Upper lobe of right lung (tissue), 1 donor: ENCODE results near the gene L3MBTL1. TPM values are rescaled to one million over a fixed set of nuclear protein-coding genes. Genes with fewer than 3 reads are reported as not detected.

Experiments used
- ATAC-seq: fragments of 200-7000 bp; cut with Tn5 transposase; one replicate; pipeline ENCODE4 v1.9.1; 2020; ENCODE audit warnings: mild to moderate bottlenecking, moderate library complexity
- DNase-seq: peaks from one replicate; pipeline ENCODE4 v3.0.0-alpha.2; 2020
- H3K27ac ChIP-seq: fragments of 200-600 bp; one replicate; pipeline ENCODE4 v1.8.0; 2022
- H3K27me3 ChIP-seq: fragments of 200-600 bp; one replicate; pipeline ENCODE4 v1.8.0; 2022; ENCODE audit warnings: mild to moderate bottlenecking
- H3K36me3 ChIP-seq: fragments of 200-600 bp; one replicate; pipeline ENCODE4 v1.8.0; 2022
- H3K4me1 ChIP-seq: fragments of 200-600 bp; one replicate; pipeline ENCODE4 v1.8.0; 2022
- H3K4me3 ChIP-seq: fragments of 200-600 bp; one replicate; pipeline ENCODE4 v1.8.0; 2022; ENCODE audit warnings: mild to moderate bottlenecking
- H3K9me3 ChIP-seq: fragments of 200-600 bp; one replicate; pipeline ENCODE4 v1.8.0; 2022
- intact Hi-C: fragments of 100-400 bp; cut with DNase I; formaldehyde crosslinking; loops from one replicate; pipeline ENCODE4 v1.11.0; 2022
- total RNA-seq: library from RNA; stranded (reverse); fragmentation: NEBNext Ultra II Directional; extraction: Animal tissue kit (Norgen Biotek cat#: 25700); gene quantifications from one replicate; pipeline ENCODE4 v1.2.1, GENCODE V29; 2021
- TF ChIP-seq, protein P1 (sequence below): fragments of 200-600 bp; IDR thresholded peaks from one replicate; pipeline ENCODE4 v1.8.0; 2022; ENCODE audit warnings: antibody characterized with exemption
- donor health status: DM: no; HTN: yes; CAD: no; lungs with severe emphysema.

L3MBTL1 gene
- total RNA-seq, 1 donor from 2014 or later = 12.9 TPM

DNA sequence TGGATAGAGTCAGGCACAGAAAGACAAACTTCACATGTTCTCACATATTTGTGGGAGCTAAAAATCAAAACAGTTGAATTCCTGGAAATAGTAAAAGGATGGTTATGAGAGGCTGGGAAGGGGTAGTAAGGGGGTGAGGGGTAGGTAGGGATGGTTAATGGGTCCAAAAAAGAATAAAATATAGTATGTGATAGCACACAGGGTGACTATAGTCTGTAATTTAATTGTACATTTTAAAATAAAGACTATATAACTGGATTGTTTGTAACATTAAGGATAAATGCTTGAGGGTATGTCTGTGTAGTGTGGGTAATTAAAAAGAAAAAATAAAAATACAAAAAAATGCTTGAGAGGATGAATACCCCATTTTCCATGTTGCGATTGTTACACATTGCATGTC lies 39.9 kb upstream of the L3MBTL1 start:
- ATAC-seq (no peak), DNase-seq (no peak)
- intact Hi-C loops = no loop called here
- no peaks in the 10 kb centered on the region for H3K27me3 ChIP-seq
- no peak overlapping the region for H3K27ac ChIP-seq
- H3K4me3 ChIP-seq = no peak overlapping the region
- no peaks in the 10 kb centered on the region for H3K9me3 ChIP-seq
- TF ChIP-seq, protein P1, sequence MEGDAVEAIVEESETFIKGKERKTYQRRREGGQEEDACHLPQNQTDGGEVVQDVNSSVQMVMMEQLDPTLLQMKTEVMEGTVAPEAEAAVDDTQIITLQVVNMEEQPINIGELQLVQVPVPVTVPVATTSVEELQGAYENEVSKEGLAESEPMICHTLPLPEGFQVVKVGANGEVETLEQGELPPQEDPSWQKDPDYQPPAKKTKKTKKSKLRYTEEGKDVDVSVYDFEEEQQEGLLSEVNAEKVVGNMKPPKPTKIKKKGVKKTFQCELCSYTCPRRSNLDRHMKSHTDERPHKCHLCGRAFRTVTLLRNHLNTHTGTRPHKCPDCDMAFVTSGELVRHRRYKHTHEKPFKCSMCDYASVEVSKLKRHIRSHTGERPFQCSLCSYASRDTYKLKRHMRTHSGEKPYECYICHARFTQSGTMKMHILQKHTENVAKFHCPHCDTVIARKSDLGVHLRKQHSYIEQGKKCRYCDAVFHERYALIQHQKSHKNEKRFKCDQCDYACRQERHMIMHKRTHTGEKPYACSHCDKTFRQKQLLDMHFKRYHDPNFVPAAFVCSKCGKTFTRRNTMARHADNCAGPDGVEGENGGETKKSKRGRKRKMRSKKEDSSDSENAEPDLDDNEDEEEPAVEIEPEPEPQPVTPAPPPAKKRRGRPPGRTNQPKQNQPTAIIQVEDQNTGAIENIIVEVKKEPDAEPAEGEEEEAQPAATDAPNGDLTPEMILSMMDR = no peak
- peaks cover 70% of the 10 kb centered on the region for H3K36me3 ChIP-seq
- H3K4me1 ChIP-seq = no peaks in the 10 kb centered on the region

DNA sequence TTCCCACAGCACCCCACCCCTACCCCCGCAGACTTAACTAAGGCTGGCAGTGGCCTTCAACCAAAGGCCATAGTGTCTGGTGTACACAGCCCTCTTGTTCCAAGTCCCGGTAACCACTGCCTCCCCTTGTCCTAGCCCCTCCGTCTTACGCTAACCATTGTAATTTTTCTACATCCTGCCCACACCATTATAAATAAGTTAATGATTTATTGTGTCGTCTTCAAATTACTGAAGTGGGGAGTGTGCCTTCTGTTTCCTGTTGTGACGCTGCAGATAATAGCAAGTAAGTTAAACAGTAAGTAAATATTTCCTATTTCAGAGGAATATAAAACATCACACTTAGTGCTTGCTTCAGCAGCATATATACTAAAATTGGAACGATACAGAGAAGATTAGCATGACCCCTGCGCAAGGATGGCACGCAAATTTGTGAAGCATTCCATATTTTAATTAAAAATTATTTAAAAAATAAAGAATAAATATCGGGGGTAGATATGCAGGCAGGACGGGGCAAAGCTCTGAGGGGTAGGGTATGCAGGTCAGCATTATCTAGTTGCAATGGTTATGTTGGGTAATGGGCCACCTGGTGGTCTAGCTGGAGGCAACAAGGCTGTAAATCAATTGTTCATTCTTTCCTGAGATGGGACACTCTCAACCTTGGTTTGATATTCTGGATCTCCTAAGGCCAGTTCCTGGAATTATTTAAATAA lies 34.7 kb upstream of the L3MBTL1 start:
- Histone ChIP-seq H3K27ac (no peak overlapping the region), H3K27me3 (no peaks in the 10 kb centered on the region), H3K9me3 (no peaks in the 10 kb centered on the region), H3K4me1 (no peaks in the 10 kb centered on the region), H3K36me3 (peaks cover 18% of the 10 kb centered on the region), H3K4me3 (no peak overlapping the region)
- ATAC-seq (no peak), DNase-seq (no peak)
- intact Hi-C loops = no loop called here
- TF ChIP-seq, protein P1 = no peak

DNA sequence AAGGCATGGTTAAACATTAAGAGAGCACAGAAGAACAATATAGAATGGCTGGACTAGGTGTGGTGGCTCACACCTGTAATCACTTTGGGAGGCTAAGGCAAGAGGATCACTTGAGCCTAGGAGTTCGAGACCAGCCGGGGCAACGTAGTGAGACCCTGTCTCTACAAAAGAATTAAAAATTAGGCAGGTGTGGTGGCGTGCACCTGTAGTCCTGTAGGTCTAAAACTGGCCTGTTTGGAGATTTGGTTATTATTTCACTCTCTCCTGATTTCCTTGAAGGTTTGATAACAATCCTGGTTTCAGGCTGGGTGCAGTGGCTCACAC lies 34.2 kb upstream of the L3MBTL1 start:
- ATAC-seq = no peak
- Histone ChIP-seq H3K27me3 (no peaks in the 10 kb centered on the region), H3K4me1 (no peaks in the 10 kb centered on the region), H3K27ac (no peak overlapping the region), H3K9me3 (no peaks in the 10 kb centered on the region), H3K36me3 (peaks cover 14% of the 10 kb centered on the region), H3K4me3 (no peak overlapping the region)
- intact Hi-C loops = no loop called here
- no peak for DNase-seq
- TF ChIP-seq, protein P1 = no peak

DNA sequence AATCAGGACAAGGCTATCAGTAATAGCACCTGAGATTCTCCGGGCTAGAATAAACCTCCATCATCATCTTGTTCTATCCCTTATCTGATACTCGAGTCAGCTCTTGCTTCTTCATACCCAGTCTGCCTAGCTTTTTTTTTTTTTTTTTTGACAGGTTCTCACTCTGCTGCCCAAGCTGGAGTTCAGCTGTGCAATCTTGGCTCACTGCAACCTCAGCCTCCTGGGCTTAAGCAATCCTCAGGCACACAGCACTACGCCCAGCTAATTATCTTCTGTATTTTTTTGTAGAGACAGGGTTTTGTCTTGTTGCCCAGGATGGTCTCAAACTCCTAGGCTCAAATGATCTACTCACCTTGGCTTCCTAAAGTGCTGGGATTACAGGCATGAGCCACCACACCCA lies 30.3 kb upstream of the L3MBTL1 start:
- DNase-seq (no peak), ATAC-seq (no peak)
- TF ChIP-seq, protein P1 = no peak
- Histone ChIP-seq H3K9me3 (no peaks in the 10 kb centered on the region), H3K27me3 (no peaks in the 10 kb centered on the region), H3K27ac (no peak overlapping the region), H3K36me3 (no peaks in the 10 kb centered on the region), H3K4me3 (no peak overlapping the region), H3K4me1 (no peaks in the 10 kb centered on the region)
- intact Hi-C loops = no loop called here

DNA sequence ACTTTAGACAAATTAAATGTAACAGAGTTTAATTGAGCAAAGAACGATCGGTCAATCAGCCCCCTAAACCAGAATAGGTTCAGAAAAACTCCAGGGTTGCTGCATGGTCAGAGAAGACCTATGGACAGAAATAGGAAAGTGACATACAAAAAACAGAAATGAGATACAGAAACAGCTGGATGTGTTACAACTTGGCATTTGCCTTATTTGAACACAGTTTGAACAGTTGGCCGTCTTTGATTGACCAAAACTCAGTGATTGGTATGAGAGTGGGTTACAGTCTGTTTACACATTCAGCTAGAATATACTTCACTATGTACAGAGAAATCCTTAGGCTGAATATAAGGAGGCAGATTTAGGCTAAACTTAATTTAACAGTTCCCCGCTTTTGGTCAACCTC lies 29.9 kb upstream of the L3MBTL1 start:
- DNase-seq (no peak), ATAC-seq (no peak)
- no peaks in the 10 kb centered on the region for H3K9me3 ChIP-seq

More for the DNA sequence above, 29.9 kb upstream of the L3MBTL1 start:
- intact Hi-C loops = no loop called here
- H3K4me1 ChIP-seq = no peaks in the 10 kb centered on the region
- TF ChIP-seq, protein P1 = no peak
- no peaks in the 10 kb centered on the region for H3K36me3 ChIP-seq
- H3K4me3 ChIP-seq = no peak overlapping the region
- no peak overlapping the region for H3K27ac ChIP-seq
- H3K27me3 ChIP-seq = no peaks in the 10 kb centered on the region
